Neuronal stem cell (in vitro differentiated cells): ENCODE data around the gene ACSL1.

ENCODE experiments used
- DNase-seq: peaks from one replicate; pipeline ENCODE4 v3.0.0-alpha.2; 2013; ENCODE audit warnings: low spot score
- H2AFZ ChIP-seq: one replicate; pipeline ENCODE4 v1.6.1; 2013; ENCODE audit warnings: mild to moderate bottlenecking, low read length, inconsistent platforms
- H2AK5ac ChIP-seq: 2 replicates; pipeline ENCODE4 v1.6.1; 2013; ENCODE audit warnings: low read depth, mild to moderate bottlenecking, inconsistent platforms, low read length, moderate library complexity, mixed read lengths
- H2BK120ac ChIP-seq: 2 replicates; pipeline ENCODE4 v1.6.1; 2013; ENCODE audit warnings: low read depth, mild to moderate bottlenecking, inconsistent platforms, low read length, moderate library complexity, mixed read lengths
- H2BK12ac ChIP-seq: one replicate; pipeline ENCODE4 v1.6.1; 2013; ENCODE audit warnings: low read length, inconsistent platforms
- H2BK15ac ChIP-seq: 2 replicates; pipeline ENCODE4 v1.6.1; 2013; ENCODE audit warnings: mild to moderate bottlenecking, low read length, inconsistent platforms, mixed read lengths
- H2BK5ac ChIP-seq: one replicate; pipeline ENCODE4 v1.6.1; 2013; ENCODE audit warnings: inconsistent platforms, mild to moderate bottlenecking, low read length, moderate library complexity
- H3K14ac ChIP-seq: one replicate; pipeline ENCODE4 v1.6.1; 2013; ENCODE audit warnings: low read length, inconsistent platforms
- H3K18ac ChIP-seq: 2 replicates; pipeline ENCODE4 v1.6.1; 2013; ENCODE audit warnings: low read length, inconsistent platforms
- H3K23ac ChIP-seq: 2 replicates; pipeline ENCODE4 v1.6.1; 2013; ENCODE audit warnings: low read depth, mild to moderate bottlenecking, mixed read lengths, low read length, inconsistent platforms; ENCODE audit not compliant: poor library complexity
- H3K27ac ChIP-seq: replicated peaks from 3 replicates; pipeline ENCODE4 v1.5.1; 2013; ENCODE audit warnings: low read length, inconsistent platforms
- H3K27me3 ChIP-seq, 3 experiments: 2 replicates each; pipeline ENCODE4 v1.6.1; 2013; ENCODE audit warnings: low read length in 3 of 3, mild to moderate bottlenecking in 2 of 3, inconsistent platforms in 1 of 3, low read depth in 1 of 3, mixed read lengths in 1 of 3, moderate library complexity in 1 of 3; ENCODE audit not compliant: control insufficient read depth in 3 of 3, insufficient read depth in 3 of 3
- H3K36me3 ChIP-seq, 2 donors: replicated peaks in 1 of 2; 2 replicates each; pipeline ENCODE4 v1.6.1; 2013; ENCODE audit warnings: low read length in 2 of 2; ENCODE audit not compliant: control insufficient read depth in 2 of 2, insufficient read depth in 2 of 2
- H3K4ac ChIP-seq: 2 replicates; pipeline ENCODE4 v1.6.1; 2013; ENCODE audit warnings: inconsistent platforms, mild to moderate bottlenecking, low read length, moderate library complexity
- H3K4me1 ChIP-seq, 2 donors: 1 replicate in 1 of 2; 2 replicates in 1 of 2; pipeline ENCODE4 v1.6.1; 2013; ENCODE audit warnings: low read length in 2 of 2, low read depth in 1 of 2; ENCODE audit not compliant: control insufficient read depth in 2 of 2, insufficient read depth in 1 of 2
- H3K4me2 ChIP-seq: one replicate; pipeline ENCODE4 v1.6.1; 2013; ENCODE audit warnings: mild to moderate bottlenecking, low read length, inconsistent platforms; ENCODE audit not compliant: insufficient read depth, poor library complexity, severe bottlenecking
- H3K4me3 ChIP-seq, 2 donors: 2 replicates each; pipeline ENCODE4 v1.5.1; 2013; ENCODE audit warnings: low read length in 2 of 2, mild to moderate bottlenecking in 2 of 2, inconsistent platforms in 1 of 2, moderate library complexity in 1 of 2
- H3K79me1 ChIP-seq: one replicate; pipeline ENCODE4 v1.6.1; 2013; ENCODE audit warnings: low read depth, mild to moderate bottlenecking, inconsistent platforms, low read length, moderate library complexity
- H3K9ac ChIP-seq: one replicate; pipeline ENCODE4 v1.6.1; 2013; ENCODE audit warnings: mild to moderate bottlenecking, low read depth, low read length, inconsistent platforms; ENCODE audit not compliant: poor library complexity
- H3K9me3 ChIP-seq, 2 donors: replicated peaks in 1 of 2; 2 replicates each; pipeline versions ENCODE3 to v1.6.1; 2013; ENCODE audit warnings: low read length in 2 of 2, mild to moderate bottlenecking in 2 of 2, inconsistent platforms in 1 of 2, low read depth in 1 of 2, mixed read lengths in 1 of 2, moderate library complexity in 1 of 2; ENCODE audit not compliant: control insufficient read depth in 2 of 2, insufficient read depth in 1 of 2
- H4K8ac ChIP-seq: one replicate; pipeline ENCODE4 v1.6.1; 2013; ENCODE audit warnings: low read depth, mild to moderate bottlenecking, inconsistent platforms, low read length, moderate library complexity
- H4K91ac ChIP-seq: one replicate; pipeline ENCODE4 v1.6.1; 2013; ENCODE audit warnings: low read length, low read depth, mild to moderate bottlenecking, inconsistent platforms; ENCODE audit not compliant: poor library complexity
- WGBS, 2 donors: extraction: QIAGEN DNeasy Blood & Tissue Kit; methylation state at CpG; one replicate each; pipeline ENCODE4 v1.1.7; 2013; ENCODE audit warnings: missing lambda C conversion rate in 2 of 2, mixed read lengths in 1 of 2; ENCODE audit not compliant: insufficient read length in 2 of 2, insufficient replicate concordance in 1 of 2; ENCODE audit errors: extremely low coverage in 2 of 2; 5-methylcytosine and 5-hydroxymethylcytosine counted together

Gene ACSL1

DNA sequence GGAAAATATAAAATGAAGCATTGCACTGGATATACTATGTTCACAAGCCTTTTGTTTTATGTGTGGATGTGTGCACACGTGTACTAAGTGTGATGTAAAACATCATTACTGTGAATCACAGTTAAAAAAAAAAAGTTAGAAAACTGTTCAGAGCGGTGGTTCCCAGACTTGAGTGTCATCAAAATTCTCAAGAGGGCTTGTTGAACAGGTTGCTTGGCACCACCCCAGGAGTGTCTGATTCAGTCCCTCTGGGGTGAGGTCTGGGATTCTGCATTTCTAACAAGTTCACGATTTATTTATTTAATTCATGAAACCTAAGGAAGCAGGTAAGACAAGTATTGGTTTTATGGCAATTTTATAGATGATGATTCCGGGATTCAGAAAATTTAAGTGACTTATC is 93.6 kb downstream of the ACSL1 start:
- no peak overlapping the region for H3K23ac ChIP-seq
- no peak overlapping the region for H4K91ac ChIP-seq
- H3K9me3 ChIP-seq, result peaks cover 0 to 7% of the 10 kb centered on the region in 2 donors
- H3K4me1 ChIP-seq, result peaks cover 3 to 10% of the 10 kb centered on the region in 2 donors
- no peak overlapping the region for H2BK120ac ChIP-seq
- no CpG with 5 or more reads among the region's 4 CpGs for WGBS, 2 donors
- H3K4me3 ChIP-seq, result peak overlapping the region in 1 of 2 donors; percentile 89
- H3K18ac ChIP-seq, result no peak overlapping the region
- H3K79me1 ChIP-seq, result peaks cover 9% of the 10 kb centered on the region
- no peaks in the 10 kb centered on the region for H3K27me3 ChIP-seq
- H3K4me2 ChIP-seq, result peak overlapping the region; percentile 39
- no peak overlapping the region for H2AK5ac ChIP-seq
- H3K4ac ChIP-seq, result no peak overlapping the region
- H3K9ac ChIP-seq, result no peak overlapping the region
- DNase-seq, result no peak
- H3K36me3 ChIP-seq, result peaks cover 19 to 53% of the 10 kb centered on the region in 2 donors
- H3K14ac ChIP-seq, result no peak overlapping the region
- no peak overlapping the region for H2BK5ac ChIP-seq
- no peak overlapping the region for H2AFZ ChIP-seq
- no peak overlapping the region for H2BK15ac ChIP-seq
- no peak overlapping the region for H3K27ac ChIP-seq
- no peak overlapping the region for H2BK12ac ChIP-seq
- H4K8ac ChIP-seq, result no peak overlapping the region

DNA sequence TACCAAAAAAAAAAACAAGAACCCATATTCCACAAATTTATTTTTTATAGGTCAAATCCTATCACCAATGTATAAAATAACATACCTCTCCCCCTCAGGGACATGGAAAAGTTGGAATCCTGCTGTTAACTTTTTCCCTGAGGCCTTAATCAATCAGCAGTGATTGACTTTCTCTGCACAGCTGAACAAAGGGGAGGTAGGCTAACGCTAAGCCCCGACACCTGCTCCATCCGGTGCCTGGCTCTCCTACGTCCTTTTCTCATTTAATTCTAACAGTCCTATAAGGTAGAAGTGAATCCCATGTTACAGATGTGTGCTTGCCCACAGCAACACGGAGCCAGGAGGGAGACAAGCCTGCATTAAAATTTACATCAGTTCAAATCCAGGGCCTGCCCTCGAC is 94.7 kb downstream of the ACSL1 start:
- Histone ChIP-seq H2AFZ (no peak overlapping the region), H3K27ac (no peak overlapping the region), H3K14ac (no peak overlapping the region), H2BK15ac (no peak overlapping the region), H3K4me2 (no peak overlapping the region), H3K18ac (no peak overlapping the region), H3K9ac (no peak overlapping the region), H3K4ac (no peak overlapping the region), H2BK120ac (no peak overlapping the region), H4K91ac (no peak overlapping the region), H3K9me3 (peaks cover 0 to 7% of the 10 kb centered on the region in 2 donors), H3K4me3 (no peak overlapping the region), H2BK12ac (no peak overlapping the region), H3K36me3 (peaks cover 20 to 63% of the 10 kb centered on the region in 2 donors), H3K4me1 (peaks cover 3 to 10% of the 10 kb centered on the region in 2 donors), H3K27me3 (no peaks in the 10 kb centered on the region), H3K79me1 (peaks cover 9% of the 10 kb centered on the region), H2BK5ac (no peak overlapping the region), H2AK5ac (no peak overlapping the region), H3K23ac (no peak overlapping the region), H4K8ac (no peak overlapping the region)
- no CpG with 5 or more reads among the region's 6 CpGs for WGBS, 2 donors
- no peak for DNase-seq

DNA sequence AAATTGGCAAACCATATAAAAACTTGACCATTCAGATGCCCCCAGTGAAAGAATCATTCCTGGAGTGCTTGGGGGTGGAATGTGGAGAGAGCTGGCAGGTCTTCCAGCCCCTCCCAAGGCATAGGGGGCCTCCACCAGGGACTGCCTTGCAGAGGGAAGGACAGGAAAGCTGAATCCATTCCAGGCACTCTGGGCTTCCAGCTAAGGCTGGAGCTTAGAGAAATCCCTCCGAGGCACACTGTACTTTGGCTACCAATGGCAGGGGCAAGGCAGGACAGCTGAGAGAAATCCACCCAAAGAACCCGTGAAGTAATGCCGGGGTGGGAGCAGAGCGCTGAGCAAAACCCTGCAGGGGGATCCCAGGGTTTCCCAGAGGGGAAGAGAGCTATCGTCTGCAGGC is 95.8 kb downstream of the ACSL1 start:
- no peak overlapping the region for H3K4me2 ChIP-seq
- H3K4me1 ChIP-seq, result peaks cover 3 to 10% of the 10 kb centered on the region in 2 donors
- peaks cover 0 to 7% of the 10 kb centered on the region in 2 donors for H3K9me3 ChIP-seq
- H2BK5ac ChIP-seq, result no peak overlapping the region
- no peak overlapping the region for H4K91ac ChIP-seq
- no peak overlapping the region for H2AK5ac ChIP-seq
- no CpG with 5 or more reads among the region's 5 CpGs for WGBS, 2 donors
- no peak overlapping the region for H2BK120ac ChIP-seq
- no peak overlapping the region for H3K27ac ChIP-seq
- no peaks in the 10 kb centered on the region for H3K27me3 ChIP-seq
- no peak overlapping the region for H3K23ac ChIP-seq
- H3K18ac ChIP-seq, result no peak overlapping the region
- H3K36me3 ChIP-seq, result peaks cover 21 to 74% of the 10 kb centered on the region in 2 donors
- no peak overlapping the region for H3K4ac ChIP-seq
- H2BK15ac ChIP-seq, result no peak overlapping the region
- peaks cover 9% of the 10 kb centered on the region for H3K79me1 ChIP-seq
- no peak overlapping the region for H2AFZ ChIP-seq
- no peak overlapping the region for H2BK12ac ChIP-seq
- H4K8ac ChIP-seq, result no peak overlapping the region
- no peak overlapping the region for H3K14ac ChIP-seq
- DNase-seq, result no peak
- H3K9ac ChIP-seq, result no peak overlapping the region
- H3K4me3 ChIP-seq, result no peak overlapping the region

DNA sequence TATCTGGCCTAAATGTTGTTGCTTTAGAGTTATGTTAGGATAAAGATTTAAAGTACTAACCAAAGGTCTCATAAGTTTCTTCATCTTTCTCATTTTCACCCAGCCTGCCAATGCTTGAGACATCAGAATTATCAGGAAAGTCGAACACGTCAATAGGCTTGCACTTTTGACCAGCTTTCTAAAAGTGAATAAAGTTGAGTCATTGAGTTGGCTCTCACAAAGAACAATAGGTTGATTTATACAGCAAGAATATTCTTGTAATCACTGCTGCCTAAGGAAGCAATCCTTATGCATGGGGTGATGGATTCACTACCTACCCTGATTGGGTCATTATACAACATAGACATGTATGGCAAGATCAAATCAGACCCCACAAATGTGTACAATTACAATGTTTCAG is 96.9 kb downstream of the ACSL1 start:
- Histone ChIP-seq H3K27me3 (no peaks in the 10 kb centered on the region), H3K79me1 (peaks cover 9% of the 10 kb centered on the region), H3K4me1 (peaks cover 3 to 8% of the 10 kb centered on the region in 2 donors), H2BK15ac (no peak overlapping the region), H3K9ac (no peak overlapping the region), H2AK5ac (no peak overlapping the region), H2BK5ac (no peak overlapping the region), H3K36me3 (peaks cover 21 to 84% of the 10 kb centered on the region in 2 donors), H3K18ac (no peak overlapping the region), H3K9me3 (peaks cover 0 to 7% of the 10 kb centered on the region in 2 donors), H4K8ac (no peak overlapping the region), H4K91ac (no peak overlapping the region), H2BK120ac (no peak overlapping the region), H3K23ac (no peak overlapping the region), H3K4me2 (no peak overlapping the region), H3K27ac (no peak overlapping the region), H3K4ac (no peak overlapping the region), H3K4me3 (no peak overlapping the region), H2AFZ (no peak overlapping the region), H2BK12ac (no peak overlapping the region), H3K14ac (no peak overlapping the region)
- WGBS, 2 donors, result no CpG with 5 or more reads among the region's 2 CpGs
- no peak for DNase-seq
